Spleen (tissue), 13 donors: Measurements from ENCODE around the gene TSPO. TPM values are rescaled to one million over a fixed set of nuclear protein-coding genes. Genes with fewer than 3 reads are reported as not detected.
"Not testable (repeated sequence)": the region's sequence is repeated elsewhere in the genome, so short reads cannot be mapped to it uniquely, and the experiment has no call there.

Experiments used
- DNase-seq: peaks from one replicate; pipeline ENCODE4 v3.0.0-alpha.2; 2020
- H3K27ac ChIP-seq, 8 donors: fragments of 200-600 bp; sonication (generic) in 7 of 8; 1 replicate in 4 of 8; 2 replicates in 4 of 8; pipeline versions ENCODE4 v1.5.0 to v1.8.0; 2016 to 2021; ENCODE audit warnings: inconsistent platforms in 4 of 8, mild to moderate bottlenecking in 4 of 8, moderate library complexity in 1 of 8
- H3K27me3 ChIP-seq, 7 donors: fragments of 200-600 bp; sonication (generic) in 6 of 7; replicated peaks in 1 of 7; 1 replicate in 4 of 7; 2 replicates in 3 of 7; pipeline versions ENCODE4 v1.5.0 to v1.8.0; 2016 to 2021; ENCODE audit warnings: inconsistent platforms in 3 of 7, mild to moderate bottlenecking in 1 of 7
- H3K36me3 ChIP-seq, 6 donors: fragments of 200-600 bp; sonication (generic) in 5 of 6; 1 replicate in 4 of 6; 2 replicates in 2 of 6; pipeline versions ENCODE4 v1.5.0 to v1.8.0; 2016 to 2021; ENCODE audit warnings: inconsistent platforms in 2 of 6
- H3K4me1 ChIP-seq, 6 donors: fragments of 200-600 bp; sonication (generic) in 5 of 6; 1 replicate in 3 of 6; 2 replicates in 3 of 6; pipeline versions ENCODE4 v1.5.0 to v1.8.0; 2016 to 2021; ENCODE audit warnings: inconsistent platforms in 3 of 6
- H3K4me3 ChIP-seq, 8 donors: fragments of 200-600 bp; sonication (generic) in 7 of 8; 1 replicate in 4 of 8; 2 replicates in 4 of 8; pipeline versions ENCODE4 v1.5.0 to v1.8.0; 2016 to 2021; ENCODE audit warnings: inconsistent platforms in 4 of 8, mild to moderate bottlenecking in 4 of 8, moderate library complexity in 2 of 8
- H3K9me3 ChIP-seq, 8 donors: fragments of 200-600 bp; sonication (generic) in 7 of 8; 1 replicate in 4 of 8; 2 replicates in 4 of 8; pipeline versions ENCODE4 v1.5.0 to v1.8.0; 2016 to 2021; ENCODE audit warnings: inconsistent platforms in 4 of 8
- CTCF ChIP-seq, 11 experiments: fragments of 200-600 bp in 7 of 11; fragments of 450-650 bp in 4 of 11; sonication (generic) in 4 of 11; IDR thresholded peaks in 8 of 11; conservative IDR thresholded peaks in 3 of 11; 1 replicate in 7 of 11; 2 replicates in 4 of 11; pipeline versions ENCODE4 v1.4.0 to v1.8.0; 2016 to 2021; ENCODE audit warnings: antibody characterized with exemption in 11 of 11, inconsistent platforms in 4 of 11, mild to moderate bottlenecking in 1 of 11
- POLR2A ChIP-seq, 3 donors: fragments of 450-650 bp; IDR thresholded peaks; one replicate each; pipeline ENCODE4 v1.5.1; 2017; ENCODE audit warnings: antibody characterized with exemption in 3 of 3, mild to moderate bottlenecking in 1 of 3
- POLR2AphosphoS5 ChIP-seq, 3 donors: sonication (generic); formaldehyde crosslinking; IDR thresholded peaks; one replicate each; pipeline ENCODE4 v1.5.1; 2017; ENCODE audit warnings: antibody characterized with exemption in 3 of 3
- WGBS, 5 donors: extraction: QIAGEN DNeasy Blood & Tissue Kit in 3 of 5; methylation state at CpG; one replicate each; pipeline versions ENCODE4 v1.1.5 to v1.1.7; 2013 to 2018; 5-methylcytosine and 5-hydroxymethylcytosine counted together
- intact Hi-C: fragments of 100-400 bp; cut with DNase I; formaldehyde crosslinking; loops from one replicate; pipeline ENCODE4 v1.15.0; 2023; ENCODE audit warnings: low total_unique reads
- long read RNA-seq, 2 donors: transcript quantifications; one replicate each; lab custom pipeline, GENCODE V29; 2026
- polyA plus RNA-seq, 3 donors: library from polyadenylated mRNA; stranded (reverse); fragments of 200-250 nt; gene quantifications; one replicate each; pipeline ENCODE4 v1.2.1, GENCODE V29; 2013
- total RNA-seq, 7 donors: library from RNA; depleted of rRNA in 3 of 7; stranded (reverse); fragments of >200 nt in 3 of 7; fragmentation: NEBNext Ultra II Directional in 4 of 7; extraction: Animal tissue kit (Norgen Biotek cat#: 25700) in 4 of 7; gene quantifications; one replicate each; pipeline versions ENCODE4 v1.1.0 to v1.2.1, GENCODE V29; 2016 to 2021
- donor health status: healthy with polysubstance abuse.
- donor health status: DM: no; HTN: no; CAD: no; lungs with moderate emphysema.
- donor health status: DM: no; HTN: no; CAD: no.
- donor health status: Bipolar disorder and iron deficiency.
- donor health status: healthy.
- donor health status: DM: no; HTN: no; CAD: no.
- donor health status: DM: yes; HTN: yes; CAD: no.

Gene TSPO
- total RNA-seq (100 to 1,000 TPM in 6 of 7 donors, 10 to 100 TPM in 1; 90.1 to 596 (median 199) TPM), polyA plus RNA-seq (100 to 1,000 TPM; 115 to 182 (median 122) TPM)
- long read RNA-seq, donor 1, transcript TSPO-202 (4 exons, 881 nt): major isoform, 85 of 146 reads
- long read RNA-seq, donor 1, partial matches to known transcripts: 60 of 146 reads
- long read RNA-seq, donor 1, other reads (novel, unspliced or antisense): 0 of 146 reads
- long read RNA-seq, donor 2, transcript TSPO-202 (4 exons, 881 nt): major isoform, 30 of 73 reads
- long read RNA-seq, donor 2, partial matches to known transcripts: 40 of 73 reads
- long read RNA-seq, donor 2, other reads (novel, unspliced or antisense): 0 of 73 reads

GRCh38 chr22:43151251-43152002 lies at the start of gene TSPO:
Gene TSPO, plus strand, starts transcription at chr22:43151559. Its CDS starts 7,680 bp downstream, at chr22:43159239.
- TF ChIP-seq POLR2AphosphoS5 (IDR thresholded peaks at IDR 0.05) (peak; percentile 73 to 89 (median 86)), POLR2A (IDR thresholded peaks at IDR 0.05) (no peak), CTCF (IDR thresholded peaks at IDR 0.05 in 8 of 11, conservative IDR thresholded peaks at IDR 0.05 in 3 of 11) (no peak)
- Histone ChIP-seq H3K27ac (peak within 1 kb of the TSS; percentile 65 to 96 (median 93)), H3K36me3 (peaks cover 0 to 16% (median 0%) of the 10 kb centered on the region in 6 donors), H3K27me3 (peaks cover 0 to 10% (median 0%) of the 10 kb centered on the region in 7 donors), H3K4me1 (peaks cover 12 to 94% (median 71%) of the 10 kb centered on the region in 6 donors), H3K9me3 (no peaks in the 10 kb centered on the region), H3K4me3 (peak within 1 kb of the TSS; percentile 71 to 98 (median 92))
- WGBS, 5 donors: 1 to 2% (median 1%) methylated on average over 48 to 75 of the region's 75 CpGs
- DNase-seq: peak; percentile 95
- intact Hi-C loops: no loop called here

- H3K27ac ChIP-seq: peak overlapping the region in 2 of 8 donors; percentile 38 to 44
- DNase-seq, intact Hi-C loops: not testable (repeated sequence)
Measured at GRCh38 chr22:43104056-43104625, 47.2 kb upstream of the TSPO start.

GRCh38 chr22:43104950-43105349 lies 46.4 kb upstream of the TSPO start:
- H3K27ac ChIP-seq, H3K9me3 ChIP-seq, DNase-seq, intact Hi-C loops, H3K36me3 ChIP-seq, H3K4me3 ChIP-seq: not testable (repeated sequence)
- peaks cover 0 to 15% (median 4%) of the 10 kb centered on the region in 7 donors for H3K27me3 ChIP-seq
- H3K4me1 ChIP-seq: peaks cover 0 to 30% (median 9%) of the 10 kb centered on the region in 6 donors
- WGBS, 5 donors: 93 to 97% (median 97%) methylated on average over 3 of the region's 3 CpGs

More at GRCh38 chr22:43104056-43104625, 47.2 kb upstream of the TSPO start:
- not testable (repeated sequence) for H3K36me3 ChIP-seq, H3K9me3 ChIP-seq, H3K27me3 ChIP-seq, H3K4me3 ChIP-seq
- WGBS, 5 donors: 43 to 67% (median 61%) methylated on average over 15 of the region's 15 CpGs
- H3K4me1 ChIP-seq: peaks cover 0 to 26% (median 7%) of the 10 kb centered on the region in 6 donors

- TF ChIP-seq POLR2AphosphoS5 (IDR thresholded peaks at IDR 0.05): no peak
- TF ChIP-seq CTCF (IDR thresholded peaks at IDR 0.05 in 8 of 11, conservative IDR thresholded peaks at IDR 0.05 in 3 of 11): no peak
- no peak for TF ChIP-seq POLR2A (IDR thresholded peaks at IDR 0.05)
- H3K4me3 ChIP-seq: no peak overlapping the region
- 90 to 95% (median 93%) methylated on average over 8 of the region's 8 CpGs for WGBS, 5 donors
- H3K4me1 ChIP-seq: peaks cover 3 to 32% (median 22%) of the 10 kb centered on the region in 6 donors
- no peaks in the 10 kb centered on the region for H3K36me3 ChIP-seq
- peaks cover 4 to 29% (median 9%) of the 10 kb centered on the region in 7 donors for H3K27me3 ChIP-seq
- intact Hi-C loops: no loop called here
- no peaks in the 10 kb centered on the region for H3K9me3 ChIP-seq
- no peak overlapping the region for H3K27ac ChIP-seq
- no peak for DNase-seq
Measured at GRCh38 chr22:43106302-43106701, 45.1 kb upstream of the TSPO start.
